GM12801 (cell line): ENCODE results near the gene PLA2G2E.

Source experiments
- CTCF ChIP-seq: IDR thresholded peaks from one replicate; pipeline ENCODE4 v1.5.1; 2011; ENCODE audit warnings: control low read depth; ENCODE audit not compliant: insufficient read length; ENCODE audit errors: extremely low read depth

Gene PLA2G2E

GRCh38 chr1:19932866-19933265 lies 9.4 kb upstream of the PLA2G2E start:
- no peak for TF ChIP-seq CTCF

GRCh38 chr1:19926296-19927129 lies 3.1 kb upstream of the PLA2G2E start:
- TF ChIP-seq CTCF, result no peak

GRCh38 chr1:19925342-19926070 lies 2.1 kb upstream of the PLA2G2E start:
- TF ChIP-seq CTCF, result no peak

- no peak for TF ChIP-seq CTCF
These were observed 533 bp upstream of the PLA2G2E start for GRCh38 chr1:19923953-19924346.

GRCh38 chr1:19922015-19922688 lies 1.3 kb downstream of the PLA2G2E start:
- no peak for TF ChIP-seq CTCF

GRCh38 chr1:19921310-19921709 lies 2.1 kb downstream of the PLA2G2E start:
- no peak for TF ChIP-seq CTCF

GRCh38 chr1:19920132-19920710 lies 3.2 kb downstream of the PLA2G2E start:
- TF ChIP-seq CTCF, result no peak
